Measurements from ENCODE around the gene CASQ2.

The CASQ2 gene

DNA sequence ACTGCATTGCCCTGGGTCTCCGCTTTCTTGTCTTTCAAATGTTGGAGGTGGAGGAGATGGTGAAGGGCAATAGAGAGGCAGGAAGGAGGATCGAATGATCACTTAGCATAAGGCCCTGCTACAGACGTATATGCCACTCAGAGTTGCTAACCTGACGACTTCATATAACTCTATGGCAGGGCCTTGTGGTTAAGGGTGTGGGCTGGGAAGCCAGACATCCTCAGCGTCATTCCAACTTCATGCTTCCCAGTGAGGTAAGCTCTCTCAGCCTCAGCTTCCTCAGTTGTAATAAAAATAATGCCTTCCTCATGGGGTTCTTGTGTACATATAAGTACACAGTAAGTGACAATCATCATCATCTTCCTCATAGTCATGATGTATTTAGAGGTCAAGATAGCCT lies 54.6 kb downstream of the CASQ2 start:
- no peak overlapping the region for H3K27ac ChIP-seq
- TF ChIP-seq, protein P1, sequence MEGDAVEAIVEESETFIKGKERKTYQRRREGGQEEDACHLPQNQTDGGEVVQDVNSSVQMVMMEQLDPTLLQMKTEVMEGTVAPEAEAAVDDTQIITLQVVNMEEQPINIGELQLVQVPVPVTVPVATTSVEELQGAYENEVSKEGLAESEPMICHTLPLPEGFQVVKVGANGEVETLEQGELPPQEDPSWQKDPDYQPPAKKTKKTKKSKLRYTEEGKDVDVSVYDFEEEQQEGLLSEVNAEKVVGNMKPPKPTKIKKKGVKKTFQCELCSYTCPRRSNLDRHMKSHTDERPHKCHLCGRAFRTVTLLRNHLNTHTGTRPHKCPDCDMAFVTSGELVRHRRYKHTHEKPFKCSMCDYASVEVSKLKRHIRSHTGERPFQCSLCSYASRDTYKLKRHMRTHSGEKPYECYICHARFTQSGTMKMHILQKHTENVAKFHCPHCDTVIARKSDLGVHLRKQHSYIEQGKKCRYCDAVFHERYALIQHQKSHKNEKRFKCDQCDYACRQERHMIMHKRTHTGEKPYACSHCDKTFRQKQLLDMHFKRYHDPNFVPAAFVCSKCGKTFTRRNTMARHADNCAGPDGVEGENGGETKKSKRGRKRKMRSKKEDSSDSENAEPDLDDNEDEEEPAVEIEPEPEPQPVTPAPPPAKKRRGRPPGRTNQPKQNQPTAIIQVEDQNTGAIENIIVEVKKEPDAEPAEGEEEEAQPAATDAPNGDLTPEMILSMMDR (IDR thresholded peaks at IDR 0.05): no peak

DNA sequence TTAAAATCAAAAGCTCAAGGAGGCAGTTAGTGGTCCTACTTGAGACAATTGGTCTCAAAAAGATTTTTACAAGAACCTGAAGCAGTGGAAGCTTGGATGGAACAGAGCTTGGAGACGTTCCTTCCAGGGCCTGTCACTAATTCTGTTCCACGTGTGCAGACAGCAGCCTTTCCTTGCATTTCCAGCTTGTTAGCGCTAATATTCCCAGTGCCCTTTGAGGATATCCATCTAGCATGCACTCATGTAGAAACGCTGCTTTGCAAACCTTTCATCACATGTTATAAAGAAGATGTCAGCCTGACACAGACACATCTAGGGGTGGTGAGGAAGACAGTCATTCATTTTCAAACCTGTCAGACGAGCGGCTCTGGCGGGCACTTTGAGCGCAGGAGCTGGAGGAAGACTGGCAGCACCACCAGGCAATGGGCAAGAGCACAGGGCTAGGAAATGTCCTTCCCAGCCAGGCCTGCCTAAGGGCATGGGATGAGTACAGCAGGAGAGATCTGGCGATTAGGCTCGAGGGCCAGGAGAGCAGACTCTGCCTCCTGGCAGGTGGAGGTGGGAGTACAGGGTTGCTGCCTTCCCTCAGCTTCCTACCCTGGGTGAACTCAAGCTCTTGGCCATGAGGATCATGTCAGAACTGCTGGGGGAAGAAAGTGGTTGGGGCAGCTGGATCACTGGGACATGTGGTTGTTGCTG lies 55.5 kb downstream of the CASQ2 start:
- no peak for DNase-seq (ENCODE audit: low spot score)
- no peak overlapping the region for H3K27ac ChIP-seq

More for the DNA sequence above, 54.6 kb downstream of the CASQ2 start:
- no peak for DNase-seq (ENCODE audit: low spot score)
- no peak overlapping the region for H3K4me3 ChIP-seq

DNA sequence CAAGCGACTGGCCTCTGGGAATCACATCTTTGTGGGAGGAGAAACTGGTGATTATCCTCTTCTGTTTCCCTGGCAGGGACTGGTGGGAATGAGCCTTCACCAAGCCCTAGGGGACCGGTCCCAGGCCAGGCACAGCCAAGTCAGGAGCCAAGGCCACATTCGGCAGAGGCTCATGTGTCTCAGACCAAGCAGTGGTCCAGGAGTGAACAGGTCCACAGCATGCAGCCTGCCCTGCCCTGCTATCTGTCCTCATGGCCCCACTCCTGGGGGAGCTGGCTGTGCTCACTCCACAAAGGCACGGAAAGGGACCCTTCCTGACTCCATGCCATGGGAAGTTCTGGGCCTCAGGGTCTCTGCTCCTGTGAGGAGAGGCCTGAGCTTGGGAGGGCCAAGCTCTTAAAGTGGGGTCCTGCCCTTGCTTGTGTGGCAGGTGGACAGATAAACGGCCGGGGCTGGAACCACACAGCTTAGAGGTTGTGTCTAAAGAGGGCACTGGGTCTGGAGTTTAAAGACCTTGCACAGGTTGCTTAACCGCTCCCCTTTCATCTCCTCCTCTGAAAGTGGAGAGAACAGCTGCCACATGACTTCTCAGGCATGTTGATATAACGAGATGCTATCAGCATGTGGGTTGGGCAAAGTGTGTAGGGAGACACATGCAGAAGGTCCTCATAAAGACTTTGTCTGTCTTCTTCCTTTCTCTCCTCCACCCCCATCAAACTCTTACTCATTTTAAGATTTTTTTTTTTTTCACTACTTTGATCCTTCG lies 57.5 kb downstream of the CASQ2 start:
- no peak for DNase-seq (ENCODE audit: low spot score)
- H3K4me3 ChIP-seq: no peak overlapping the region
- no peak overlapping the region for H3K27ac ChIP-seq
- TF ChIP-seq, protein P1 (IDR thresholded peaks at IDR 0.05): no peak

More for the DNA sequence above, 55.5 kb downstream of the CASQ2 start:
- H3K4me3 ChIP-seq: no peak overlapping the region
- TF ChIP-seq, protein P1 (IDR thresholded peaks at IDR 0.05): no peak

DNA sequence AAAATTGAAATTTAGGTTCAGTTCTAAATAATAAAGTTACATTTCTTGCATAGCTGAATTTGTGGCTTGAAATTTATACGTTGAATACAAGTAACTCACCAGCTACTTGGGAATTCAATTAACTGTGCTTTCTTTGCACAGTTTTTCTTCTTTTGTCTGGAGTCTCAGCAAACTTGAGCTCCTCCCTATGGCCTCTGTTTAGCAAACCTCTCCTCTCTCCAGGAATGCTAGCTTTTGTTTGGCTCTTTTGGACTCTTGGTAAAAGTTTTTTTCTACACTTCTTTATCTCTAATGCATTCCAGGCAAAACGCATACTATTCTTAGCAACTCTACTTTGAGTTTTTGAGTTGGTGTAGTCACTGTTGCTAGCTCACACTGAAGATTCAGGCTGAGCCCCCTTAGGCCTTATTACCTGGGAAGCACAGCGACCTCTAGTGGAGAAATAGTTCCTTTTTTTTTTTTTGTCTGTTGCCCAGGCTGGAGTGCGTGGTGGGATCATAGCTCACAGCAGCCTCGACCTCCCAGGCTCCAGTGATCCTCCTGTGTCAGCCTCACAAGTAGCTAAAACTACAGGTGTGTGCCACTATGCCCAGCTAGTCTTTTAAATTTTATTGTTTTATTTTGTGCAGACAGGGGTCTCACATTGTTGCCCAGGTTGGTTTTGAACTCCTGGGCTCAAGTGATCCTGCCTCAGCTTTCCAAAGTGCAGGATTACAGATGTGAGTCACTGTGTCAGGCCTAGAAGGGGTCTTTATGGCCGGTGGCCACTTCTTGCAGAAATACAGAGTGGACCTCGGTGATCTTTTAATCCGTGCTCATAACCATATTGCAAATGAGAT lies 61.7 kb downstream of the CASQ2 start:
- DNase-seq (ENCODE audit: low spot score): no peak
- Histone ChIP-seq H3K27ac (peak overlapping the region in 1 of 2 donors; percentile 20), H3K4me3 (no peak overlapping the region)
- TF ChIP-seq, protein P1 (IDR thresholded peaks at IDR 0.05): peak; percentile 52

DNA sequence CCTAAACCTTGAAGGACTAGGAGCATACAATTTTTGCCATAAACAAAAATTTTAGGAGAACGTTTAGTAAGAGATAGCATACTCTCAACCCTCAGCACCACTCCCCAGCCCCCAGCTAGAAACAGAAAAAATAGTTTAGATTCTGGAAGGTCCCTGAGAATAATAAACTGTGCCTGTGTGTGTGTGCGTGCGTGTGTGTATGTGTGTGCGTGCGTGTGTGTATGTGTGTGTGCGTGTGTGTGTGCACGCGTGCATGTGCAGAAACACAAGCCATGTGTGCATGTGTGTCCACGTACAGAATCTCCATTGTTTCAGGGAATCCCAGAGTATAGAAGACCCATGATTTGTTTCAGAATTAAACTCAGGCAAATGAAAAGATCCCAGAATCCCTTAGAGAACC lies 62.6 kb downstream of the CASQ2 start:
- no peak overlapping the region for H3K27ac ChIP-seq
- DNase-seq (ENCODE audit: low spot score): no peak
- H3K4me3 ChIP-seq: no peak overlapping the region
- TF ChIP-seq, protein P1 (IDR thresholded peaks at IDR 0.05): no peak

DNA sequence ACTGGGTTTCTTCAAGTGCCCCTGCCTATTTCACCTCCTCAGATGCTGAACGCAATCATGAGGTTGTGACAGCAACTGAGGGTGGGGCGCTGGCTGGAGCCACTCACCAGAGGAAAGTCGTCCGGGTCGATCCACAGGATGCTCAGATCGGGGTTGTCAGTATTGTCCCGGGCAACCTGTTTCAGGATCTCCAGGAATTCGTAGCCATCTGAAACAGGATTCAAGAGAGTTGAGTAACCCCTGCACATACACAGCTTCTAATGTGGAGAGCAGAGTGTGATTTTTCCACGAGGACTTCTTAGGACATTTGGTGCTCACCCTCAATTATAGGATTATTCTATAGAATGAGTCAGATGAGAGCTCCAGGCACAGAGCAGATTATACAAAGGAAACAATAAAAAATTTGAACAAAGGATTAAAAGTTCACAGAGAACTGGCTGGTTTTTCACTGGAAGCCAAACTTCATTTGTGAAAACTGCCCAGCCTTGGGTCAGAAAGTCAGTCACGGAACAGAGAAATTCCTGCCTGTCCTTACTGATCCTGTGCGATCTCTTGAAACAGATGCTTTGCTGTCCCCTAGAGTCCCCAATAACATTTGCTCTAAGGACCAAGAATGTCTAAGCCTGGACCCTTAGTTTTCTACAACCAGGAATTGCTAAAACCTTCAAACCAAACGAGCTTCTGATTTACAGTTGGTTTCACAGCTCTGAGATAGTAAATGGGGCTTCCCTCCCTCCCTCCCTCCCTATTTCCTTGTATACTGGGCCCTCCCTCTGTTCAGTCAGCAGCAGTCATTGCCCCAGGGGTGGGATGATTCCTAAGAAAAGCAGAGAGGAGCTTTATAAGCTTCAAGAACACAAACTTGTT lies 63.2 kb downstream of the CASQ2 start:
- no peak for DNase-seq (ENCODE audit: low spot score)
- TF ChIP-seq, protein P1 (IDR thresholded peaks at IDR 0.05): no peak
- Histone ChIP-seq H3K4me3 (no peak overlapping the region), H3K27ac (no peak overlapping the region)

Measured in coronary artery (tissue), 2 donors.